Stimulated activated naive CD4-positive, alpha-beta T cell (primary cell): ENCODE results near the gene RABL6.
"Not testable (repeated sequence)": the region's sequence is repeated elsewhere in the genome, so short reads cannot be mapped to it uniquely, and the experiment has no call there.

Experiments
- DNase-seq, 6 experiments: peaks; one replicate each; lab custom pipeline; 2025; lab: John Stamatoyannopoulos, UW

The RABL6 gene

GRCh38 chr9:136820971-136821825 lies 13.4 kb downstream of the RABL6 start:
- no peak for DNase-seq

- no peak for DNase-seq
Measured at GRCh38 chr9:136821826-136822544, 14.2 kb downstream of the RABL6 start.

- no peak for DNase-seq
Measured at GRCh38 chr9:136823136-136824046, 15.6 kb downstream of the RABL6 start.

- DNase-seq: no peak
Measured at GRCh38 chr9:136824496-136825225, 16.9 kb downstream of the RABL6 start.

- no peak for DNase-seq
Measured at GRCh38 chr9:136825295-136826187, 17.8 kb downstream of the RABL6 start.

GRCh38 chr9:136826188-136826541 lies 18.4 kb downstream of the RABL6 start:
- no peak for DNase-seq

- DNase-seq: no peak
Measured at GRCh38 chr9:136826703-136827582, 19.2 kb downstream of the RABL6 start.

- no peak for DNase-seq
Measured at GRCh38 chr9:136827794-136828473, 20.2 kb downstream of the RABL6 start.

GRCh38 chr9:136828474-136829140 lies 20.9 kb downstream of the RABL6 start:
- DNase-seq: no peak

- no peak for DNase-seq
Measured at GRCh38 chr9:136829412-136829811, 21.7 kb downstream of the RABL6 start.

GRCh38 chr9:136829981-136830885 lies 22.5 kb downstream of the RABL6 start:
- DNase-seq: no peak

GRCh38 chr9:136831002-136831719 lies 23.4 kb downstream of the RABL6 start:
- DNase-seq: no peak

GRCh38 chr9:136831720-136832104 lies 24.0 kb downstream of the RABL6 start:
- no peak for DNase-seq

- no peak for DNase-seq
Measured at GRCh38 chr9:136832581-136832980, 24.8 kb downstream of the RABL6 start.

GRCh38 chr9:136833381-136834048 lies 25.8 kb downstream of the RABL6 start:
- DNase-seq: not testable (repeated sequence)
